GM23338 (cell line): ENCODE measurements around the gene WTIP. TPM values are rescaled to one million over a fixed set of nuclear protein-coding genes. Genes with fewer than 3 reads are reported as not detected.

Source experiments
- ATAC-seq: fragments of 200-7000 bp; cut with Tn5 transposase; 3 replicates; pipeline ENCODE4 v1.9.1; 2020
- DNase-seq: peaks from one replicate; pipeline ENCODE4 v3.0.0-alpha.2; 2015; ENCODE audit warnings: low spot score
- H2AFZ ChIP-seq: fragments of 200-600 bp; sonication (generic); 2 replicates; pipeline ENCODE4 v1.8.0; 2016; ENCODE audit warnings: antibody characterized with exemption, mild to moderate bottlenecking, moderate library complexity
- H3F3A ChIP-seq: fragments of 200-600 bp; sonication (generic); replicated peaks from 2 replicates; pipeline ENCODE4 v1.8.0; 2017; ENCODE audit warnings: antibody characterized with exemption, mixed run types, low read depth
- H3K27ac ChIP-seq: fragments of 200-600 bp; sonication (generic); 2 replicates; pipeline ENCODE4 v1.6.1; 2016; ENCODE audit warnings: low read depth
- H3K27me3 ChIP-seq: fragments of 200-600 bp; sonication (generic); 2 replicates; pipeline ENCODE4 v1.8.0; 2016; ENCODE audit warnings: mild to moderate bottlenecking, mixed run types, moderate library complexity; ENCODE audit not compliant: insufficient read depth
- H3K36me3 ChIP-seq: fragments of 200-600 bp; sonication (generic); 2 replicates; pipeline ENCODE4 v1.8.0; 2016; ENCODE audit warnings: mild to moderate bottlenecking; ENCODE audit not compliant: insufficient read depth
- H3K4me1 ChIP-seq: fragments of 200-600 bp; sonication (generic); 2 replicates; pipeline ENCODE4 v1.8.0; 2016; ENCODE audit warnings: mild to moderate bottlenecking, moderate library complexity; ENCODE audit not compliant: insufficient read depth
- H3K4me2 ChIP-seq: fragments of 200-600 bp; sonication (generic); 2 replicates; pipeline ENCODE4 v1.7.1; 2017; ENCODE audit warnings: mixed run types
- H3K4me3 ChIP-seq: fragments of 200-600 bp; sonication (generic); 2 replicates; pipeline ENCODE4 v1.6.1; 2016; ENCODE audit warnings: mixed run types
- H3K79me2 ChIP-seq: fragments of 200-600 bp; sonication (generic); replicated peaks from 2 replicates; pipeline ENCODE4 v1.8.0; 2017; ENCODE audit warnings: mild to moderate bottlenecking; ENCODE audit not compliant: insufficient read depth
- H3K9me2 ChIP-seq: fragments of 200-600 bp; sonication (generic); 2 replicates; pipeline ENCODE4 v1.8.0; 2017; ENCODE audit not compliant: insufficient read depth
- H4K20me1 ChIP-seq: fragments of 200-600 bp; sonication (generic); replicated peaks from 2 replicates; pipeline ENCODE4 v1.8.0; 2017; ENCODE audit warnings: mild to moderate bottlenecking; ENCODE audit not compliant: insufficient read depth
- H3K27ac Mint-ChIP-seq: 2 replicates; pipeline ENCODE4 v1.8.0; 2020; ENCODE audit warnings: inconsistent platforms, mild to moderate bottlenecking, moderate library complexity, mixed read lengths
- H3K27me3 Mint-ChIP-seq: 3 replicates; pipeline ENCODE4 v1.8.0; 2022; ENCODE audit warnings: low read depth, mild to moderate bottlenecking, moderate library complexity, mixed read lengths, inconsistent platforms; ENCODE audit not compliant: insufficient read depth, poor library complexity
- H3K36me3 Mint-ChIP-seq: 3 replicates; pipeline ENCODE4 v1.8.0; 2021; ENCODE audit warnings: low read depth, mild to moderate bottlenecking, inconsistent platforms, moderate library complexity, mixed read lengths
- H3K4me1 Mint-ChIP-seq: 3 replicates; pipeline ENCODE4 v1.8.0; 2020; ENCODE audit warnings: mild to moderate bottlenecking, inconsistent platforms, mixed read lengths
- H3K4me3 Mint-ChIP-seq: 3 replicates; pipeline ENCODE4 v1.8.0; 2021; ENCODE audit warnings: moderate library complexity, mild to moderate bottlenecking, inconsistent platforms, mixed read lengths
- H3K9me3 Mint-ChIP-seq: 3 replicates; pipeline ENCODE4 v1.8.0; 2020; ENCODE audit warnings: moderate library complexity, mild to moderate bottlenecking, inconsistent platforms, mixed read lengths
- CREB1 ChIP-seq: fragments of 250-450 bp; sonication (Bioruptor Pico); IDR thresholded peaks from 2 replicates; pipeline ENCODE4 v1.5.0; 2020; ENCODE audit warnings: low read depth, mild to moderate bottlenecking, moderate library complexity
- ETS1 ChIP-seq: IDR thresholded peaks from 2 replicates; pipeline ENCODE4 v1.6.1; 2016; ENCODE audit warnings: antibody characterized with exemption
- EZH2 ChIP-seq: fragments of 200-600 bp; sonication (generic); IDR thresholded peaks from one replicate; pipeline ENCODE4 v1.8.0; 2017; ENCODE audit warnings: antibody characterized with exemption, mild to moderate bottlenecking, low read depth; ENCODE audit not compliant: unreplicated experiment
- EZH2phosphoT487 ChIP-seq: fragments of 200-600 bp; sonication (generic); IDR thresholded peaks from one replicate; pipeline ENCODE4 v1.8.1; 2018; ENCODE audit warnings: antibody characterized with exemption; ENCODE audit not compliant: unreplicated experiment
- JUNB ChIP-seq: IDR thresholded peaks from one replicate; pipeline ENCODE4 v1.6.1; 2016; ENCODE audit warnings: antibody characterized with exemption; ENCODE audit not compliant: unreplicated experiment
- NANOG ChIP-seq: IDR thresholded peaks from 2 replicates; pipeline ENCODE4 v1.6.1; 2016; ENCODE audit warnings: antibody characterized with exemption, borderline replicate concordance
- POLR2AphosphoS5 ChIP-seq: IDR thresholded peaks from 2 replicates; pipeline ENCODE4 v1.6.1; 2016; ENCODE audit warnings: antibody characterized with exemption, low read depth
- STAT1 ChIP-seq: IDR thresholded peaks from one replicate; pipeline ENCODE4 v1.6.1; 2016; ENCODE audit warnings: antibody characterized with exemption; ENCODE audit not compliant: unreplicated experiment
- ZNF331 ChIP-seq: fragments of 250-450 bp; sonication (Bioruptor Pico); IDR thresholded peaks from 2 replicates; pipeline ENCODE4 v1.5.0; 2020; ENCODE audit warnings: low read depth, mild to moderate bottlenecking, moderate library complexity
- polyA plus RNA-seq: library from polyadenylated mRNA; unstranded; fragments of >200 nt; fragmentation: Nextera tagmentation; extraction: Ambion mirVana; gene quantifications from 2 replicates; pipeline ENCODE4 v1.2.1, GENCODE V29; 2016
- total RNA-seq: library from RNA; depleted of rRNA; stranded (reverse); fragments of >200 nt; shearing (Covaris generic); gene quantifications from 2 replicates; pipeline ENCODE4 v1.2.3, GENCODE V29; 2014
- TF ChIP-seq, protein P1 (sequence below): fragments of 250-450 bp; sonication (Bioruptor Pico); IDR thresholded peaks from 2 replicates; pipeline ENCODE4 v1.5.0; 2020; ENCODE audit warnings: mild to moderate bottlenecking, moderate library complexity
- TF ChIP-seq, protein P2 (sequence below), 2 experiments: fragments of 200-600 bp in 1 of 2; sonication (generic) in 1 of 2; conservative IDR thresholded peaks; 2 replicates each; pipeline versions ENCODE4 v1.5.1 to v1.6.1; 2016 to 2017; ENCODE audit warnings: antibody characterized with exemption in 2 of 2, low read depth in 2 of 2, mild to moderate bottlenecking in 2 of 2, moderate library complexity in 1 of 2
- TF ChIP-seq, protein P3 (sequence below): IDR thresholded peaks from one replicate; pipeline ENCODE4 v1.6.1; 2018; ENCODE audit warnings: antibody characterized with exemption; ENCODE audit not compliant: unreplicated experiment

WTIP gene
- total and polyA plus RNA-seq, 2 experiments from 2014 or later, result 0.47 to 8.9 TPM

- no peak overlapping the region for H3K4me2 ChIP-seq
- H3K4me1 ChIP-seq, result peaks cover 12% of the 10 kb centered on the region
- peaks cover 5% of the 10 kb centered on the region for H3K27me3 Mint-ChIP-seq
- no peak overlapping the region for H3K27ac ChIP-seq
- H3K4me1 Mint-ChIP-seq, result peaks cover 11% of the 10 kb centered on the region; the same call in 1 of the 3 replicates
- peaks cover 6% of the 10 kb centered on the region; the same call in 2 of the 3 replicates for H3K9me3 Mint-ChIP-seq
- no peaks in the 10 kb centered on the region for H4K20me1 ChIP-seq
- no peaks in the 10 kb centered on the region for H3F3A ChIP-seq
- no peaks in the 10 kb centered on the region for H3K9me2 ChIP-seq
- no peak overlapping the region for H2AFZ ChIP-seq
- no peaks in the 10 kb centered on the region for H3K79me2 ChIP-seq
- no peaks in the 10 kb centered on the region; the same call in 1 of the 2 replicates for H3K36me3 ChIP-seq
- H3K27me3 ChIP-seq, result no peaks in the 10 kb centered on the region
- H3K4me3 ChIP-seq, result no peak overlapping the region
- DNase-seq (no peak), ATAC-seq (no peak)
- no peak for TF ChIP-seq JUNB
- no peak for TF ChIP-seq ETS1
- TF ChIP-seq EZH2phosphoT487, result no peak
- TF ChIP-seq, protein P1, sequence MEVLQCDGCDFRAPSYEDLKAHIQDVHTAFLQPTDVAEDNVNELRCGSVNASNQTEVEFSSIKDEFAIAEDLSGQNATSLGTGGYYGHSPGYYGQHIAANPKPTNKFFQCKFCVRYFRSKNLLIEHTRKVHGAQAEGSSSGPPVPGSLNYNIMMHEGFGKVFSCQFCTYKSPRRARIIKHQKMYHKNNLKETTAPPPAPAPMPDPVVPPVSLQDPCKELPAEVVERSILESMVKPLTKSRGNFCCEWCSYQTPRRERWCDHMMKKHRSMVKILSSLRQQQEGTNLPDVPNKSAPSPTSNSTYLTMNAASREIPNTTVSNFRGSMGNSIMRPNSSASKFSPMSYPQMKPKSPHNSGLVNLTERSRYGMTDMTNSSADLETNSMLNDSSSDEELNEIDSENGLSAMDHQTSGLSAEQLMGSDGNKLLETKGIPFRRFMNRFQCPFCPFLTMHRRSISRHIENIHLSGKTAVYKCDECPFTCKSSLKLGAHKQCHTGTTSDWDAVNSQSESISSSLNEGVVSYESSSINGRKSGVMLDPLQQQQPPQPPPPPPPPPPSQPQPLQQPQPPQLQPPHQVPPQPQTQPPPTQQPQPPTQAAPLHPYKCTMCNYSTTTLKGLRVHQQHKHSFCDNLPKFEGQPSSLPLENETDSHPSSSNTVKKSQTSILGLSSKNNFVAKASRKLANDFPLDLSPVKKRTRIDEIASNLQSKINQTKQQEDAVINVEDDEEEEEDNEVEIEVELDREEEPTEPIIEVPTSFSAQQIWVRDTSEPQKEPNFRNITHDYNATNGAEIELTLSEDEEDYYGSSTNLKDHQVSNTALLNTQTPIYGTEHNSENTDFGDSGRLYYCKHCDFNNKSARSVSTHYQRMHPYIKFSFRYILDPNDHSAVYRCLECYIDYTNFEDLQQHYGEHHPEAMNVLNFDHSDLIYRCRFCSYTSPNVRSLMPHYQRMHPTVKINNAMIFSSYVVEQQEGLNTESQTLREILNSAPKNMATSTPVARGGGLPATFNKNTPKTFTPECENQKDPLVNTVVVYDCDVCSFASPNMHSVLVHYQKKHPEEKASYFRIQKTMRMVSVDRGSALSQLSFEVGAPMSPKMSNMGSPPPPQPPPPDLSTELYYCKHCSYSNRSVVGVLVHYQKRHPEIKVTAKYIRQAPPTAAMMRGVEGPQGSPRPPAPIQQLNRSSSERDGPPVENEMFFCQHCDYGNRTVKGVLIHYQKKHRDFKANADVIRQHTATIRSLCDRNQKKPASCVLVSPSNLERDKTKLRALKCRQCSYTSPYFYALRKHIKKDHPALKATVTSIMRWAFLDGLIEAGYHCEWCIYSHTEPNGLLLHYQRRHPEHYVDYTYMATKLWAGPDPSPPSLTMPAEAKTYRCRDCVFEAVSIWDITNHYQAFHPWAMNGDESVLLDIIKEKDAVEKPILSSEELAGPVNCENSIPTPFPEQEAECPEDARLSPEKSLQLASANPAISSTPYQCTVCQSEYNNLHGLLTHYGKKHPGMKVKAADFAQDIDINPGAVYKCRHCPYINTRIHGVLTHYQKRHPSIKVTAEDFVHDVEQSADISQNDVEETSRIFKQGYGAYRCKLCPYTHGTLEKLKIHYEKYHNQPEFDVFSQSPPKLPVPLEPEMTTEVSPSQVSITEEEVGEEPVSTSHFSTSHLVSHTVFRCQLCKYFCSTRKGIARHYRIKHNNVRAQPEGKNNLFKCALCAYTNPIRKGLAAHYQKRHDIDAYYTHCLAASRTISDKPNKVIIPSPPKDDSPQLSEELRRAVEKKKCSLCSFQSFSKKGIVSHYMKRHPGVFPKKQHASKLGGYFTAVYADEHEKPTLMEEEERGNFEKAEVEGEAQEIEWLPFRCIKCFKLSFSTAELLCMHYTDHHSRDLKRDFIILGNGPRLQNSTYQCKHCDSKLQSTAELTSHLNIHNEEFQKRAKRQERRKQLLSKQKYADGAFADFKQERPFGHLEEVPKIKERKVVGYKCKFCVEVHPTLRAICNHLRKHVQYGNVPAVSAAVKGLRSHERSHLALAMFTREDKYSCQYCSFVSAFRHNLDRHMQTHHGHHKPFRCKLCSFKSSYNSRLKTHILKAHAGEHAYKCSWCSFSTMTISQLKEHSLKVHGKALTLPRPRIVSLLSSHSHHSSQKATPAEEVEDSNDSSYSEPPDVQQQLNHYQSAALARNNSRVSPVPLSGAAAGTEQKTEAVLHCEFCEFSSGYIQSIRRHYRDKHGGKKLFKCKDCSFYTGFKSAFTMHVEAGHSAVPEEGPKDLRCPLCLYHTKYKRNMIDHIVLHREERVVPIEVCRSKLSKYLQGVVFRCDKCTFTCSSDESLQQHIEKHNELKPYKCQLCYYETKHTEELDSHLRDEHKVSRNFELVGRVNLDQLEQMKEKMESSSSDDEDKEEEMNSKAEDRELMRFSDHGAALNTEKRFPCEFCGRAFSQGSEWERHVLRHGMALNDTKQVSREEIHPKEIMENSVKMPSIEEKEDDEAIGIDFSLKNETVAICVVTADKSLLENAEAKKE, result no peak
- TF ChIP-seq, protein P2, sequence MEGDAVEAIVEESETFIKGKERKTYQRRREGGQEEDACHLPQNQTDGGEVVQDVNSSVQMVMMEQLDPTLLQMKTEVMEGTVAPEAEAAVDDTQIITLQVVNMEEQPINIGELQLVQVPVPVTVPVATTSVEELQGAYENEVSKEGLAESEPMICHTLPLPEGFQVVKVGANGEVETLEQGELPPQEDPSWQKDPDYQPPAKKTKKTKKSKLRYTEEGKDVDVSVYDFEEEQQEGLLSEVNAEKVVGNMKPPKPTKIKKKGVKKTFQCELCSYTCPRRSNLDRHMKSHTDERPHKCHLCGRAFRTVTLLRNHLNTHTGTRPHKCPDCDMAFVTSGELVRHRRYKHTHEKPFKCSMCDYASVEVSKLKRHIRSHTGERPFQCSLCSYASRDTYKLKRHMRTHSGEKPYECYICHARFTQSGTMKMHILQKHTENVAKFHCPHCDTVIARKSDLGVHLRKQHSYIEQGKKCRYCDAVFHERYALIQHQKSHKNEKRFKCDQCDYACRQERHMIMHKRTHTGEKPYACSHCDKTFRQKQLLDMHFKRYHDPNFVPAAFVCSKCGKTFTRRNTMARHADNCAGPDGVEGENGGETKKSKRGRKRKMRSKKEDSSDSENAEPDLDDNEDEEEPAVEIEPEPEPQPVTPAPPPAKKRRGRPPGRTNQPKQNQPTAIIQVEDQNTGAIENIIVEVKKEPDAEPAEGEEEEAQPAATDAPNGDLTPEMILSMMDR (conservative IDR thresholded peaks at IDR 0.05; ENCODE audit: low read depth in 2 of 2), result no peak
- no peak for TF ChIP-seq ZNF331
- no peak for TF ChIP-seq NANOG
- no peak for TF ChIP-seq POLR2AphosphoS5
- TF ChIP-seq, protein P3, sequence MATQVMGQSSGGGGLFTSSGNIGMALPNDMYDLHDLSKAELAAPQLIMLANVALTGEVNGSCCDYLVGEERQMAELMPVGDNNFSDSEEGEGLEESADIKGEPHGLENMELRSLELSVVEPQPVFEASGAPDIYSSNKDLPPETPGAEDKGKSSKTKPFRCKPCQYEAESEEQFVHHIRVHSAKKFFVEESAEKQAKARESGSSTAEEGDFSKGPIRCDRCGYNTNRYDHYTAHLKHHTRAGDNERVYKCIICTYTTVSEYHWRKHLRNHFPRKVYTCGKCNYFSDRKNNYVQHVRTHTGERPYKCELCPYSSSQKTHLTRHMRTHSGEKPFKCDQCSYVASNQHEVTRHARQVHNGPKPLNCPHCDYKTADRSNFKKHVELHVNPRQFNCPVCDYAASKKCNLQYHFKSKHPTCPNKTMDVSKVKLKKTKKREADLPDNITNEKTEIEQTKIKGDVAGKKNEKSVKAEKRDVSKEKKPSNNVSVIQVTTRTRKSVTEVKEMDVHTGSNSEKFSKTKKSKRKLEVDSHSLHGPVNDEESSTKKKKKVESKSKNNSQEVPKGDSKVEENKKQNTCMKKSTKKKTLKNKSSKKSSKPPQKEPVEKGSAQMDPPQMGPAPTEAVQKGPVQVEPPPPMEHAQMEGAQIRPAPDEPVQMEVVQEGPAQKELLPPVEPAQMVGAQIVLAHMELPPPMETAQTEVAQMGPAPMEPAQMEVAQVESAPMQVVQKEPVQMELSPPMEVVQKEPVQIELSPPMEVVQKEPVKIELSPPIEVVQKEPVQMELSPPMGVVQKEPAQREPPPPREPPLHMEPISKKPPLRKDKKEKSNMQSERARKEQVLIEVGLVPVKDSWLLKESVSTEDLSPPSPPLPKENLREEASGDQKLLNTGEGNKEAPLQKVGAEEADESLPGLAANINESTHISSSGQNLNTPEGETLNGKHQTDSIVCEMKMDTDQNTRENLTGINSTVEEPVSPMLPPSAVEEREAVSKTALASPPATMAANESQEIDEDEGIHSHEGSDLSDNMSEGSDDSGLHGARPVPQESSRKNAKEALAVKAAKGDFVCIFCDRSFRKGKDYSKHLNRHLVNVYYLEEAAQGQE, result no peak
- TF ChIP-seq CREB1 (CRISPR knock-in tag), result no peak
- TF ChIP-seq STAT1, result no peak
- no peak for TF ChIP-seq EZH2
- no peak overlapping the region for H3K4me3 Mint-ChIP-seq
- no peak overlapping the region for H3K27ac Mint-ChIP-seq
- no peaks in the 10 kb centered on the region for H3K36me3 Mint-ChIP-seq
Observed at GRCh38 chr19:34549833-34550232, 68.3 kb downstream of the WTIP start.
